Ureter (tissue), 1 donor: Measurements from ENCODE around the gene RING1. TPM values are rescaled to one million over a fixed set of nuclear protein-coding genes. Genes with fewer than 3 reads are reported as not detected.
"Not testable (repeated sequence)": the region's sequence is repeated elsewhere in the genome, so short reads cannot be mapped to it uniquely, and the experiment has no call there.

Experiments used
- DNase-seq: peaks from one replicate; pipeline ENCODE4 v3.0.0-alpha.2; 2020; ENCODE audit warnings: low spot score
- total RNA-seq: library from RNA; stranded (reverse); gene quantifications from one replicate; pipeline ENCODE4 v1.2.4, GENCODE V29; 2023
- donor health status: DM: yes; HTN: yes; CAD: no.

RING1 gene
- total RNA-seq, 1 donor from 2014 or later: 50.6 TPM

DNA sequence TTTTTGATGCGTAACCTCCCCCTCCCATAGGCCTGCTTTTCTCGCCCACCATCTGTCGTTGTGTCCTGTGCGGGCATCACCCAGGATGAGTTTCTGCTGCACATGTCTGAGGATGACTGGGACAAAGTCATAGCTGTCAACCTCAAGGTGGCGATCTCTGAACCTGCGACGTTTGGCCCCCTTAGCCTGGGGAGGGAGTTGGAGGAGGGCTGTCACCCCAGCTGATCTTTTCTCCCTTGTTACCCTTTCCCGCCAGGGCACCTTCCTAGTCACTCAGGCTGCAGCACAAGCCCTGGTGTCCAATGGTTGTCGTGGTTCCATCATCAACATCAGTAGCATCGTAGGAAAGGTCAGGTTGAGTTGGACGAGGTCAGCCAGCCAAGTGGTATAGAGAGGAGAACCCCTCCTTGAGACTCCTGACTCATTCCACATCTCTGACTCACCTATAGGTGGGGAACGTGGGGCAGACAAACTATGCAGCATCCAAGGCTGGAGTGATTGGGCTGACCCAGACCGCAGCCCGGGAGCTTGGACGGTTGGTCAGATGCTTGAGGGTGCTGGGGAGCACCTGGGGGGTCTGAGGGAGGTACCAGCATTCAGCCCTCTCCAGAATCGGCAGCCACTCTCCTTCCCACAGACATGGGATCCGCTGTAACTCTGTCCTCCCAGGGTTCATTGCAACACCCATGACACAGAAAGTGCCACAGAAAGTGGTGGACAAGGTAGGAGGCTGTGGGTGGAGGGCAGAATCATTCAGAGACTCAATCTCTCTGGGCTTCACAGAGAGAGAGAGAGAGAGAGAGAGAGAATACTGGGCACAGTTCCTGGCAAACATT is 2.9 kb upstream of the RING1 start:
- DNase-seq: no peak

DNA sequence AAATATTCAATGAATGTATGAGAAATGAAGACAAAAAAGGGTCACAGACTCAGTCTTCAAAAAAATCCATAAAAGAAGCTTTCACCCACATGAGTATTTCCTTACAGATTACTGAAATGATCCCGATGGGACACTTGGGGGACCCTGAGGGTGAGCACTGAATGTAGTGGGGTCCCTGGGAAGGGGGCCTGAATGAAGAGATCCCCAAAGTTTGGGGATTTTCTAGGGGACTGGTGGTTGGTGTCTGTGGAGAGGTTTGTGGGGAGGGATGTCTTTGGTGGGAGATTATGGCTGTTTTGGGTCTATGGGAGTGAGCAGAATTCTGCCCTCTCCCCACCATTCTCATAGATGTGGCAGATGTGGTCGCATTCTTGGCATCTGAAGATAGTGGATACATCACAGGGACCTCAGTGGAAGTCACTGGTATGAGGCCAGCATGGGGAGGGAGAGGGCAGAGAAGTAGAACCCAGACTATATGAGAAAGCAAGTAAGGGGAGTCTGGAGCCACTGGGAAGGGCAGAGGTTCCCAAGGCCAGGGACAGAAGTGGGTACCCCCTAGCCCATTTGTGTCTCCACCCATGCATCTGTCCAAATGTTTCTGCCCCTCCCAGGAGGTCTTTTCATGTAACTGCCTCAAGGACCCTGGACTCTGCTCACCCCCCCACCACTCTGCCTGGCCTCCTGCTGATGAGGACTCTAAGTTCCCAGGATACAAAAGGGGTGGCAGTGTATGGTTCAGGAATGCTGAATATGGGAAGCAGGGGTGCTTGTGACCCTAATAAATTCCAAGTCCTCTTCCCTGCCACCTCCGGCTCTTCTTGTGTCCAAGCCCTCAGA is 2.1 kb upstream of the RING1 start:
- no peak for DNase-seq

DNA sequence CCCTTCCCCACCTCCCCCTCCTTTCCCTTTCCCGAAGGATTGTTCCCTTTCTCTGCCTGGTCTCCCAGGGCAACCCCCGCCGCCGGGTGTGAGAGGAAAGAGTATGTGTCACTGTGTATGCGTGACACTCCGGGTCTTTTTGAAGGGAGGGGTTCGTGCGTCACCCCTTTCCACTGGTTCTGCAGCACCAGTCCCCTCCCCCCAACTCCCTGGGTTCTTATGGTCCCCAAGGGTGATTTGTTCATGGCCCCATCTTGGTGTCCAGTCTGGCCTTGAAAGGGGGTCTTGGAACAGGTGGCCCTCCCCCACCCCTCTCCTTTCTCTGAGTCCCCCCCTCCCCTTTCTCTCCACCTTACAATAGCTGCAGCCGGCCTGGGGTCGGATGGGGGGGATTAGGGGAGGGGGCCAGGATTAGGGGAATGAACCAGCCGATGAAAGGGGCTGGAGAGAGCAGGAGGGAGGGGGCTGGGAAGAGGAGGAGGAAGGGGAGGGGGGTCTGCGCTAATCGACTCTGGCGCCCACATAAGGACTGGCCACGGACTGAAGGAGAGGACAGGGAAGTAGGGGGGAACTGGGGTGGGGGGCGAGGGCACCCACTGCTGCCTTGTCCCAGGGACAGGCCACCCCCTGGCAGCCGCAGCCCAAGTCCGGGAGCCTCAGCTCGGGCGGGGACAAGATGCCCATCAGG is 1.3 kb upstream of the RING1 start:
- DNase-seq: no peak

DNA sequence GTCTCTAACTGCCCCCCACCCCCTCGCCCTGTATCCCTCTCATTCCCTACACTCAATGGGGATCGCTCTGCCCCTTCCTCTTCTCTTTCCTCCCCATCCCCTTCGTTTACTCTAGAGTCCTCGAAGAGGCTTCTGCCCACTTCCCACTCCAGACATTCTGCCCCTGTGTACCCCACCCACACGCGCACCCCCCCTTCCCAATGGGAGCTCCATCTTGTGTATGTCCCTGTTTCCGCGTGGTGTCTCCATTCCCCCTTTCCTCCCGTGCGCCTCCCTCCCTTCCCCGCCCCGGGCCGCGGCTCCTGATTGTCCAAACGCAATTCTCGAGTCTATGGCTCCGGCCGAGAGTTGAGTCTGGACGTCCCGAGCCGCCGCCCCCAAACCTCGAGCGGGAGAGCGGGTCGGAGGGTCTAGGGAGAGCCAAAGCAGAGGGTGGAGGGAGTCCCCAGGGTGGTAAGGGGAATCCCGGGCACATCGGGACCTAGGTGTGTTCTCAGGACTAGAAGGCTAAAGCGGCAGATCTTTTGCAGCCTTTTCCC is 679 bp upstream of the RING1 start:
- no peak for DNase-seq

DNA sequence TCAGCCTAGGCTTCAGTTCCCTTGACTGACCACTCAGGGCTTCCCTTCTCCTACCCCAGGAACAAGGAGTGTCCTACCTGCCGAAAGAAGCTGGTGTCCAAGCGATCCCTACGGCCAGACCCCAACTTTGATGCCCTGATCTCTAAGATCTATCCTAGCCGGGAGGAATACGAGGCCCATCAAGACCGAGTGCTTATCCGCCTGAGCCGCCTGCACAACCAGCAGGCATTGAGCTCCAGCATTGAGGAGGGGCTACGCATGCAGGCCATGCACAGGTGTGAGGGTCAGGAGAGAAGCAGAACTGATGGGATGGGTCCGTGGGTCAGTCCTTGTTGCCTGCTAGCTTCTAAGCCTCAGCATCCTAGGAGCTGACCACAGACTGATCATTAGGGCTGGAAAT is 1.6 kb downstream of the RING1 start:
- no peak for DNase-seq

DNA sequence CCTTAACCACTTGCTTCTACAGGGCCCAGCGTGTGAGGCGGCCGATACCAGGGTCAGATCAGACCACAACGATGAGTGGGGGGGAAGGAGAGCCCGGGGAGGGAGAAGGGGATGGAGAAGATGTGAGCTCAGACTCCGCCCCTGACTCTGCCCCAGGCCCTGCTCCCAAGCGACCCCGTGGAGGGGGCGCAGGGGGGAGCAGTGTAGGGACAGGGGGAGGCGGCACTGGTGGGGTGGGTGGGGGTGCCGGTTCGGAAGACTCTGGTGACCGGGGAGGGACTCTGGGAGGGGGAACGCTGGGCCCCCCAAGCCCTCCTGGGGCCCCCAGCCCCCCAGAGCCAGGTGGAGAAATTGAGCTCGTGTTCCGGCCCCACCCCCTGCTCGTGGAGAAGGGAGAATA is 2.8 kb downstream of the RING1 start:
- DNase-seq: no peak

DNA sequence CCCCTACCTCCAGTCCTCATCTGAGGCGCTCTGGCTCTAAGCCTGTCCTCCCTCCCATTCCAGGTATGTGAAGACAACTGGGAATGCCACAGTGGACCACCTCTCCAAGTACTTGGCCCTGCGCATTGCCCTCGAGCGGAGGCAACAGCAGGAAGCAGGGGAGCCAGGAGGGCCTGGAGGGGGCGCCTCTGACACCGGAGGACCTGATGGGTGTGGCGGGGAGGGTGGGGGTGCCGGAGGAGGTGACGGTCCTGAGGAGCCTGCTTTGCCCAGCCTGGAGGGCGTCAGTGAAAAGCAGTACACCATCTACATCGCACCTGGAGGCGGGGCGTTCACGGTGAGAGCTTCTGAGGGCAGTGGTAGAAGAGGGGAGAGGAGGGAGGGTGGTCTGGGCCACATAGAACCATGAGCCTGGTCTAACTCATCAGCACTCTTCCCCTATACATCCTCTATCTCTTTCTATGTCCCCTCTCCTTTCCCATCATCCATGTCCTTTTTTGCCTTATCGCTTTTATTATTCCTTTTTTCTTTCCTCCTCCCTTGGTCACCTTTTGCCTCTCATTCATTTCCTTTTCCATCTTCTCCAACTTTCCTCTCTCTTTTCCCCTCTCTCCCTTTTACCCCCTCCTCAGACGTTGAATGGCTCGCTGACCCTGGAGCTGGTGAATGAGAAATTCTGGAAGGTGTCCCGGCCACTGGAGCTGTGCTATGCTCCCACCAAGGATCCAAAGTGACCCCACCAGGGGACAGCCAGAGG is 3.5 kb downstream of the RING1 start:
- DNase-seq: no peak

DNA sequence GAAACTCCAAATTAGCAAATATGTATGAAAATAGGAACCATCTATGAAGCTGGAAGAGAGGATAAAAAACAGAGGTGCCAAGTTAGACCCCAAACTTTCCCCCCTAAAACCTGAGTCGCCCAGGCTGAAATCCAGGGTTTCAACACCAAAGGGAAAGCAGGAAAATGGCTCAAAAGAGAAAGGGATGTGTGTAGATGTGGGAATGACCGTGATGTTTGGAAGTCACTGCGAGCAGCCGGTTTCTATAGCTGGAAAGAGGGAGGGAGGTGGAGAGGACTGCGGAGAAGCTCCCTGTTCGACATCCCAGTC is 4.5 kb downstream of the RING1 start:
- DNase-seq: no peak

DNA sequence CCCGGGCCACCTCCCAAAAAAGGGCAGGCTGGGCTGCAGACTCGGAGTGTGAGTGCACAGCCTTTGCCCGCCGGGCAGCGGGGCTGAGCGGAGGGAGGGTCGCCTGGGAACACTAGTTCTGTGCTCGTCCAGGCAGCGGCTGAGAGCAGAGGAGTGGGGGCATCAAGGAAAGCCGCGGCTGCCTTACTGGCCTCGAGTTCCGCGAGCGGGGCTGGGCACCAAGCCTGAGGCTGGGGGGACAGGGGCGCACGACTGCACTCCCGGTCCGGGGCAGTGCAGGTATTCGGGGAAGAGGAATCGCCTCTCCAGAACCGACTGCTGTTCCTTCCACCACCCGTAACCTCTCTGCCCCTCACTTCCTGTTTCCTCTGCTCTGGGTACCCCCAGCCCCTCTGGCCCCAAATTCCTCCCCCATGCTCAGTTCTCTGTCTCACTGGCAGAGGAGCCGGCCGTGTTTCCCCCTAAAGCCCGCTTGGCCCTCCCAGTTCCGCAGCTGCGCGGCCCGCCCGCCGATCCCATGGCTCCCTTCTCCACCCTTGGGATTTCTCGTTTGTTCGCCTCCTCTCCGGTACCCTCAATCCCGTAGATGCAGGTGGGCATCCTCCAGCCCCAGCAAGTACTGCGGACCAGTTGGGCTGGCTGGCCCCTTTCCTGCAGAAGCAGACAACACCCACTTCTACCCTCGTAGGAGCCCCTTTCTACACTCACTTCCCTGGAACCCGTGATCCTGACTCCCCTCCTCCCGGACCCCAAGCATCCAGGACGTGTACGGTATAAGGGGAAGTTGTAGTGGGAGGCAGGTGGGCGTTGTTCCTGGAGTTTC is 5.1 kb downstream of the RING1 start:
- no peak for DNase-seq

DNA sequence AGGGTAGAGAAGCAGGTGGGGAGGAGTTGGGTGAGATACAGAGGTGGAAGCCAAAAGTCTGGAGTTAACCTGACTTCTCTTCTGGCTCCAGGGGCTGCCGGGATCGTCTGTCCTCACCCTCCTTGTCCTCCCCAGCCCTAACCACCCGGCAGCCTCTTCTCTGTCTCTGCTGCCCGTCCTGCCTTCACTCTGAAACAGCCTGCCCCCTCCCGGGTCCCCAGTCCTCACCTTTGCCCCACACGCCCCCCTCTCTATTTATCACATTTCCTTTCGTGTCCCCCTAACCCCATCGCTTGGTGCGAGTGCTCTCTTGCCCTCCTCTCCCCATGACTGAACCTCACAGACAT is 5.7 kb downstream of the RING1 start:
- DNase-seq: no peak

DNA sequence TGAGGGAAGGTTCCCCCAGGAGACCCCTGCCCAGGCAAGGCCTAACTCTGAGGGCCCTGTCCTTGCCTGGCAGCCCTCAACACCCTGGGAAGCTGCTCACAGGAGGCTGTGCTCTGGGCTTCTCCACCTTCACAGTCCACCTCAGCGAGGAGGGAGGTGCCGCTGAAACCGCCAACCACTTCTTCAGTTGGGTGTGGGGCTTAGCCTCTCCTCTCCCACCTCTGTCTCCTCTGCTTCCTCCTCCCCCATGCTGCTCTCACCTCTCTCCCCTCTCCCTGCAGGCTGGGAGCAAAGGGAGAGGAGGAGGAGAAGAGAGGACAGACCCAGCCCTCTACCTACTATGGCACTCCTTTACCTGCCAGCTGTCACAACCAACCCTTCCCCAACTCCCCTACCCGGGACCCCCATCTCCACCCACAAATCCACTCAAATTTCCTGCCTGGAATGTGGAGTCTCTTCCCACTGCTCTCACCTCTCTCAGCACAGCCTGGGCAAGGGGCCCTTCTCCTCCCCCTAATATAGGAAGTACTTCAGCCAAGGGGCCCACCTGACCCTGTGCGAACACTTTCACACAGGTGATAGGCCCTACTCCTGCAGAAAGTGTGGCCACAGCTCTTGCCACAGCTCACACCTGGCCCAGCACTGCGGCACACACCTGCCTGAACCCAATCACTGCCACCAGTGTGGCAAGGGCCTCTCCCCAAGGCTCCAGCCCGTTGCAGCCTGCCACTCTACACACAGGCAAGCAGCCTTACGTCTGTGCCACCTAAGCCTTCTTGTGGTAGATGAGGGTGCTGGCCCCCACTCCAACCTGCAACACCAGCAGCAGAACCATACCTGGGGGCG is 7.2 kb downstream of the RING1 start:
- DNase-seq: no peak

DNA sequence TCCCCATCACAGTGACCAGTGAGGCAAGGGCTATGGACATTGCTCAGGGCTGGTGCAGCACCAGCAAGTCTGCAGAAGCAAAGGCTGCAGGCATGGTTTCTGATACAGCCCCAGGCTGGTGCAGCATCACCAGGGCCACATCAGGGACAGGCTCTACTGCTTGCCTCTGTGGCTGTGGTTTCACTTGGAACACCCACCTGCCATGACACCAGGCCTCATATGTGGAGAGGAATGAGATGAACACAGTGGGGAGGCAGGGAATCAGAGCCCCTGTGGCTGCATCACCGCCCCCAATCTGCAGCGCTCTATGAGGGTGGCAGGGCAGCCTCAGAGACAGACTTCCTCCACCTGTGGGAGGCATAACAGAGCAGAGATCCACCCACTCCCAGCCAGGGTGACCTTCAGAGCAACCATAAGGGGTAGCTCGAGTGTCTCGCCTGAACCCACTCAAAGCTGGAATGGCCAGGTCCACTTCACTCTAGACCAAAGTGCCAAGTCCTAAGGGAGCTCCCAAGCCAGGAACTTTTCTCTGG is 7.9 kb downstream of the RING1 start:
- no peak for DNase-seq

DNA sequence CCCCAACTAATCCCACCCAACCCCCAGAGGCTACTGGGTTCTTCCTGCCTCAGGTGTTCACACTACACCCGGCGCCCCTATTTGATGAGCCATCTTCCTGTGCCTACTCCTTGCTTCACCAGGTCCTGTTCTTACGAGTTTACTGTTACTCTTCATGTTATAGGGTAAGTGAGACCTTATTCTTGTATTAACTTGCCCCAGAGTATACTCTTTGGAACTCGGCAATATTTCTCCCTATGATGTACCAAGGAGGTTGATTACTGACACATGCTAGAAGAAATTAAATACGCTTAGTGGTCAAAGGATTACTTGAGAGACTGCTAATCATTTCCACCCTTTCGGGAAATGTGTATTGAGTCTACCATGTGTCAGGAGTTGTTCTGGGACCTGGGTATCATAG is 8.9 kb downstream of the RING1 start:
- DNase-seq: no peak

DNA sequence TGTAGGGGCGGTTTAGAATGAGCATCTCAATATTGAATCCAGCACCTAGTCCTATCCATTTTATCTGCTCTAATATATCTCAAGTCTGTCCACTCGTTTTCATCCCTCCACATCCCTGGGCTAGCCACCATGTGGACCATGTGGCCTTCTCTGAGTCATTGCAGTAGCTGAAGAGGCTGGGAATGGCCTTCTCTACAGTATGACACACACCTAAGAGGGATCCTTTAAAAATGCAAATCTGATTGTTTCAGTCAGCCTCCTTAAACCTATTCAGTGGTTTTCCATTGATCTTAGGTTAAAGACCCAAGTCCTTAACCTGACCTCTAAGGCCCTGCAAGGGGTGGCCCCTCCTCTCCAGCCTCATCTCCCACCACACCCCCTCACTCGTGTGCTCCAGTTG is 9.4 kb downstream of the RING1 start:
- no peak for DNase-seq

DNA sequence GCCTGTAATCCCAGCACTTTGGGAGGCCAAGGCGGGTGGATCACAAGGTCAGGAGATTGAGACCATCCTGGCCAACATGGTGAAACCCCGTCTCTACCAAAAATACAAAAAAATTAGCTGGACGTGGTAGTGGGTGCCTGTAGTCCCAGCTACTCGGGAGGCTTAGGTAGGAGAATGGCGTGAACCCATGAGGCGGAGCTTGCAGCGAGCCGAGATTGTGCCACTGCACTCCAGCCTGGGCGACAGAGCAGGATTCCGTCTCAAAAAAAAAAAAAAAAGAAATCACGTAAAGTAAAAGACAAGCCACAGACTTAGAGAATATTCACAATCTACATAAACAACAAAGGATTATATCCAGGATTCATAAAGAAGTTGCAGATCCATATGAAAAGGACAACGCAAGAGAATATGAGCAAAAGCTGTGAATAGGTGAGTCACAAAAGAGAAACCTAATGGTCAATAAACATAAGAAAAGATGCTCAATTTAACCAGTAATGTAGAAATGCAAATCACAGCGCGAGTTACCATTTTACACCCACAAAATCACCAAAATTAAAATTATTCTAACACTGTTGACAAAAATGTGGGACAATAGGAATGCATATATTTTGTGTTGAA is 18.3 kb downstream of the RING1 start:
- not testable (repeated sequence) for DNase-seq

DNA sequence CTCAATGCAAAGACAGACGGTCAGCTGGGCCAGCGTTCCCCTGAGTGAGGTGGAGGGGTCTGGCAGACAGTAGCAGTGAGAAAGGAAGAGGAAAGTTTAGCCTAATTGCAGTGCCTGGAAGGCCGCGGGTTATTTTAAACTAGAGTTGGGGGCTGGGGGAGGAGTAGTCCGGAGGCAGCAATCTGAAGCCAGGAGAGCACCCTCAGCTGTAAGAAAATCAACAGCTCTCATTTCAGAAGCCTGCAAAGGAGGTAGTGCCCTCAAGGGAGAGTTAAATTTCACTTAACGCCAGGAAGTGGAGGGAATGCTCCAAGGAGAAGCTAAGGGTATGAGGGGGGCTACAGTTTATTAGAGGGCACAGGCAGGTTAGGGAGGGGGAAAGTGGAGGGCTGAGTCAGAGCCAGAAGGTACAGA is 26.9 kb downstream of the RING1 start:
- no peak for DNase-seq

DNA sequence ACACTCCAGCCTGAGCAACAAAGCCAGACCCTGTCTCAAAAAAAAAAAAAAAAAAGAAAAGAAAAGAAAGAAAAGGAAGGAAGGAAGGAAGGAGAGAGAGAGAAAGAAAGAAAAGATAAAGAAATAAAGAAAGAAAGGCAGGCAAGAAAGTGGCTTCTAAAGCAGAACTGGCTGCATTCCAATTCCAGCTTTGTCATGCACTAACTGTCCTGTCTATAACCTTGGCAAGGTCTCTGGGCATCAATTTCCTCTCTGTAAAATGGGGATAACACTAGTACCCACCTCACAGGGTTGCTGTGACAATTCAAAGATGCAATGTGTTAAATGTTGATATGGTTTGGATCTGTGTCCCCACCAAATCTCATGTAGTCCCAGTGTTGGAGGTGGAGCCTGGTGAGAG is 28.0 kb downstream of the RING1 start:
- no peak for DNase-seq

DNA sequence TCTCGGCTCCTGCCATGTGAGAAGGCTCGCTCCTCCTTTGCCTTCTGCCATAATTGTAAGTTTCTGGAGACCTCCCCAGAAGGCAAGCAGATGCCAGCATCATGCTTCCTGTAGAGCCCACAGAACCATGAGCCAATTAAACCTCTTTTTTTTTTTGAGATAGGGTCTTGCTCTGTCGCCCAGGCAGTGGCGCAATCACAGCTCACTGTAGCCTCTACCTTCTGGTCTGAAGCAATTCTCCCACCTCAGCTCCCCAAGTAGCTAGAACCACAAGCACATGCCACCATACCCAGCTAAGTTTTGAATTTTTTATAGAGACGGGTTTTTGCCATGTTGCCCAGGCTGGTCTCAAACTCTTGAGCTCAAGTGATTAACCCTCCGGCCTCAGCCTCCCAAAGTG is 28.6 kb downstream of the RING1 start:
- DNase-seq: no peak

DNA sequence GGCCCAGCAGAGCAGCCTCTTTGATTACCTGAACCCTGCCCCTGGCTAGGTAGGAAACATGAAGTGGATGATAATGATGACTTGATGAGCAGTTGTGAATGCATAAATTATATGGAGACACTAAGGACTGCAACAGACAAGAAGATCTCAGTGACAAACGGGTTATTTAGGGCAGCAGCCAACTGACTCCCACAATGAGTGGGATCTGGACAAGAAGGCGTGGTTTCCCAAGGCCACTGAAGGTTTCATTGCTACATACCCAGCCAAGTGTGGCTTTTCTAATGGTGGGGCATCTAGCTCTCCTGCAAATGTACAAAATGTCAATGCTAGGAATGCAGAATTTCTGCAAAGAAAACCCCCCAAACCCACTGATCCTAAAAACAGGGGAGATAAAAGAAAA is 29.4 kb downstream of the RING1 start:
- no peak for DNase-seq
